Activated CD8-positive, alpha-beta T cell treated with anti-CD3 and anti-CD28 coated beads for 36 hours (primary cell): Measurements from ENCODE around the gene ADCY4. TPM values are rescaled to one million over a fixed set of nuclear protein-coding genes. Genes with fewer than 3 reads are reported as not detected.

ENCODE experiments used
- ATAC-seq: fragments of 200-7000 bp; cut with Tn5 transposase; one replicate; pipeline ENCODE4 v1.10.0; 2021; ENCODE audit warnings: mild to moderate bottlenecking, moderate library complexity
- CTCF ChIA-PET: fragments of 350-600 bp; sonication (Branson Sonifier 250); formaldehyde crosslinking; loops from one replicate; lab custom pipeline; 2021; ENCODE audit warnings: antibody characterized with exemption; lab: Charles Lee
- POLR2A ChIA-PET: fragments of 350-600 bp; sonication (Branson Sonifier 250); formaldehyde crosslinking; loops from one replicate; lab custom pipeline; 2021; ENCODE audit warnings: antibody characterized with exemption; lab: Charles Lee
- DNase-seq: peaks from one replicate; pipeline ENCODE4 v3.0.0-alpha.2; 2020
- H3K27ac Mint-ChIP-seq: one replicate; pipeline ENCODE4 v1.8.0; 2021; ENCODE audit warnings: mild to moderate bottlenecking, mixed read lengths
- H3K27me3 Mint-ChIP-seq: one replicate; pipeline ENCODE4 v1.8.0; 2021; ENCODE audit warnings: mixed read lengths
- H3K36me3 Mint-ChIP-seq: one replicate; pipeline ENCODE4 v1.8.0; 2021; ENCODE audit warnings: low read depth, mixed read lengths
- H3K4me1 Mint-ChIP-seq: one replicate; pipeline ENCODE4 v1.8.0; 2021; ENCODE audit warnings: low read depth, mixed read lengths
- H3K4me3 Mint-ChIP-seq: one replicate; pipeline ENCODE4 v1.8.0; 2021; ENCODE audit warnings: mild to moderate bottlenecking, moderate library complexity, mixed read lengths
- H3K9me3 Mint-ChIP-seq: one replicate; pipeline ENCODE4 v1.8.0; 2021; ENCODE audit warnings: mixed read lengths
- CTCF ChIP-seq: fragments of 200-600 bp; IDR thresholded peaks from one replicate; pipeline ENCODE4 v1.8.0; 2022; ENCODE audit warnings: antibody characterized with exemption, mild to moderate bottlenecking
- intact Hi-C: fragments of 100-400 bp; cut with micrococcal nuclease; formaldehyde crosslinking; loops from one replicate; pipeline ENCODE4 v1.10.0; 2022
- total RNA-seq, 2 experiments: library from RNA; stranded (reverse); gene quantifications; one replicate each; pipeline ENCODE4 v1.2.3, GENCODE V29; 2021

Gene ADCY4
- 1 to 10 TPM; 1.3 to 1.5 TPM for total RNA-seq

DNA sequence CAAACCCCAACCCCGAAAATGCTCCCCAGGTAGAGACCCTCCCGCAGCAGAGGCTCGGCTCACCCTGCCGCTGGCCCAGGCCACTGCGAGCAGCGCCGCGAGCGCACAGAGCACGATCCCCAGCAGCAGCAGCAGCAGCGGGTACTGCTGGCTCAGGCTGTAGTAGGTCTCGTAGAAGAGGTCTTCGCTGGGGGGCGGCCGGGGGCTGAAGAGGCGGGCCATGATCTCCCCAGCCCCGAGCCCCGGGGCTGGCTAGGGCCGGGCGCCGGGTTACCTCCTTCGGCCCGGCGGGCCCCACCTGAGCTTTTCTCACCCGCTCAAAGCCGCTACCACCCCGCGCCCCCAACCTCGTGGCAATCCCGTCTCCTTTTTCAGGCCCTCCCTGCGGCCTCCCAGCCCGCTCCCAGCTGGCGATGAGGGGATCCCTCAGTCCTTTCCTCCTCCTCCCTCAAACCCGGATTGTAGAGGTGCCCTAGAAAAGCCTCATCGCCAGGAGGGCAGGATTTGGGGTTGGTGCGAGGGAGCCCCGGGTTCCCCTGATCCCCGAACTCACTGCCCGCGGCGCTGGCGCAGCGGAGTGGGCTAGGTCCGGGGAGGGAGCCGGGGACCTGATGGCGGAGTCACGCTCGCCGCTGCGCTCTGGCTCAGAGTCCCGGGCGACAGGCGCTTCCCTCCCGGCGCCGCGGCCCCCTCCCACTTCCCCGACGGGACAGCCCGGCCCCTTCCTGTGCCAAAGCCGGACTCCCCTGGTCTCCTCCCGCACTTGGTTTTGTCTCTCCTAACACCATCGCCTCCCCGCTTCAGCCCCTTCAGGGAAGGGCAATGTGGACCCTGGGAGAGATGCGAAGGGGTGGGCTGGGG, at the start of gene ADCY4:
Gene ADCY4 (minus strand): TSS at position 641 of the 861 bp plus-strand sequence. CDS start 419 bp downstream, at position 222.
- H3K27me3 Mint-ChIP-seq, result peaks cover 29% of the 10 kb centered on the region
- H3K36me3 Mint-ChIP-seq, result peaks cover 3% of the 10 kb centered on the region
- H3K27ac Mint-ChIP-seq, result no peak within 1 kb of the TSS
- peak; percentile 37 for DNase-seq
- no peak for ATAC-seq
- ChIA-PET POLR2A (interaction anchor here (1.9 to 8.5 kb wide), 4 partner anchors 31 to 107 kb away, joined by 10 to 82 read pairs (median 12); partner anchors contain the start of genes CBLN3, KHNYN and SDR39U1), CTCF (interaction anchor here (0.7 to 12.7 kb wide), 24 partner anchors 11 to 125 kb away, joined by 3 to 454 read pairs (median 13); partner anchors contain the start of genes CBLN3, CIDEB, KHNYN and LTB4R)
- peaks cover 40% of the 10 kb centered on the region for H3K4me1 Mint-ChIP-seq
- intact Hi-C loops, result loop anchor here (5.0 kb wide), 1 partner anchor 38 kb away; no protein-coding TSS in a partner anchor
- H3K9me3 Mint-ChIP-seq, result no peaks in the 10 kb centered on the region
- H3K4me3 Mint-ChIP-seq, result peak within 1 kb of the TSS; percentile 52
- TF ChIP-seq CTCF, result no peak

DNA sequence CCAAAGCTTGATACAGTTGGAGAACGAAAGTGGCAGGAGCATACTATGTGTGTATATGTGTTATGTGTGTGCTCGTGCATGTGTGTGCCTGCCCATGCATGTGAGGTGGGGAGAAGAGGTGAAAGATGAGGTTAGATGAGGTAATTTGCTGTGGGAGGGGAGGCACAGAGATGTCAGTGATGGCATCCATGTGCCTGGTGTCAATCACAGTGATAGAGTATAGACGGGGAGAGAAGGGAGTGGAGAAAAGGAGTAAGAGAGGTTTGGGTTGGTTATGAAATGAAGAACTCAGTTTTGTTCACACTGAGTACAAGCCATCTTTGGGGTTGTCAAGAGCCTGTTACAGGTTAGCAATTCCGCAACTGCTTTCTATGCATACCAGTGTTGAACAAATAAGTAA, 49.3 kb upstream of the ADCY4 start:
- H3K4me1 Mint-ChIP-seq, result no peaks in the 10 kb centered on the region
- H3K27me3 Mint-ChIP-seq, result peaks cover 2% of the 10 kb centered on the region
- ChIA-PET POLR2A (no interaction called here), CTCF (interaction anchor here (0.9 kb wide), 1 partner anchor 18 kb away, joined by 3 read pairs; no protein-coding TSS in a partner anchor)
- no peak overlapping the region for H3K4me3 Mint-ChIP-seq
- H3K9me3 Mint-ChIP-seq, result no peaks in the 10 kb centered on the region
- ATAC-seq, result no peak
- no peak for TF ChIP-seq CTCF
- no peak for DNase-seq
- H3K36me3 Mint-ChIP-seq, result no peaks in the 10 kb centered on the region
- H3K27ac Mint-ChIP-seq, result no peak overlapping the region
- intact Hi-C loops, result no loop called here

DNA sequence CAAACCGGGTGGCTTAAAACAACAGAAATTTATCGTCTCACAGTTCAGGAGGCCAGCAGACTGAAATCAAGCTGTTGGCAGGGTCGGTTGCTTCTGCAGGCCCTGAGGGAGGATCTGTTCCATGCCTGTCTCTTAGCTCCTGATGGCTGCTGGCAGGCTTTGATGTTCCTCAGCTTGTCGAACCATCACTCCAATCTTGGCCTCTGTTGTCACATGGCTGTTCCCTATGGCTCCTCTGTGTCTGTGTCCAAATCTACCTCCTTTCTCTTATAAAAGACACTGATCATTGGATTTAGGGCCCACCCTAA, 47.1 kb upstream of the ADCY4 start:
- peaks cover 2% of the 10 kb centered on the region for H3K27me3 Mint-ChIP-seq
- intact Hi-C loops, result no loop called here
- no peak for TF ChIP-seq CTCF
- no peak for DNase-seq
- H3K36me3 Mint-ChIP-seq, result no peaks in the 10 kb centered on the region
- ChIA-PET CTCF (interaction anchor here (0.7 to 2.0 kb wide), 2 partner anchors 48 to 49 kb away, joined by 5 to 9 read pairs; no protein-coding TSS in a partner anchor), POLR2A (interaction anchor here (0.6 kb wide), 1 partner anchor 23 kb away, joined by 3 read pairs; no protein-coding TSS in a partner anchor)
- H3K4me1 Mint-ChIP-seq, result no peaks in the 10 kb centered on the region
- H3K27ac Mint-ChIP-seq, result no peak overlapping the region
- no peak overlapping the region for H3K4me3 Mint-ChIP-seq
- no peaks in the 10 kb centered on the region for H3K9me3 Mint-ChIP-seq
- no peak for ATAC-seq

DNA sequence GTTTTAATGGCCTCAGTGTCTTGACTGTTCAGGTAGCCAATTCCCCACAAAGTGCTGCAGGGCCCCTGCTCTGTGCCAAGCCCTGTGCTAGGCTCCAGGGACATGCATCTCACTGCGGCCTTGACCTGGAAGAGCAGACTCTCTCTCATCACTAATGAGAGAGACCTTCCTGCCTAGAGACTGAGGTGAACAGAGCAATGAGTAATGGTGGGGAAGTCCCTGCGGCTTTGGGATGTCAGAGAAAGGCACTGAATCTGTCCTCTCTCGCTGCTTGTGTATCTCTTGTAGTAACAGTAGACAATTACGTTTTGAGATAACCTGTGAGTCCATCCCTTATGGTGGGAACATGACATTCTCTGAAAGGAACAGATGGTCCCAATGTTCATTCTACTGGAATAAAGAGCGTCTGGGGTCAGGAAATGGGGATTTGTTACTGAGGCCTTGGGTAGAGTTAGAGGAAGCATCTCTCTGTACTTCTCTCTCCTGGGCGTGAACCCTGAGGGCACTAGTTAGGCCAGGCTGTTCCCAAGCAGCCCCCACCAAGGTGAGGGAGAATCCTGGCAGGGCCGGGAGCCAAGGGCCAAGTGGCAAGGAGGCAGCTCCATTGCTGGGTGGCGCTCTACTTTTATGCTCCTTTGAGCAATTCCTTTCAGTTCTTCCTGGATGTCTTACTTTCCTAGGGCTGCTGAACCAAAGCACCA, 46.6 kb upstream of the ADCY4 start:
- Mint-ChIP-seq H3K27ac (no peak overlapping the region), H3K9me3 (no peaks in the 10 kb centered on the region), H3K4me3 (no peak overlapping the region), H3K27me3 (peaks cover 2% of the 10 kb centered on the region), H3K36me3 (no peaks in the 10 kb centered on the region), H3K4me1 (no peaks in the 10 kb centered on the region)
- ATAC-seq, result peak; percentile 81
- intact Hi-C loops, result no loop called here
- ChIA-PET POLR2A (interaction anchor here (0.6 kb wide), 1 partner anchor 23 kb away, joined by 3 read pairs; no protein-coding TSS in a partner anchor), CTCF (interaction anchor here (2.0 kb wide), 1 partner anchor 48 kb away, joined by 9 read pairs; no protein-coding TSS in a partner anchor)
- peak; percentile 28 for DNase-seq
- no peak for TF ChIP-seq CTCF
